SH-SY5Y (cell line): ENCODE data around the gene ABCD4.

ENCODE experiments used
- GATA2 ChIP-seq: IDR thresholded peaks from 2 replicates; pipeline ENCODE4 v1.6.1; 2011; ENCODE audit warnings: mild to moderate bottlenecking, low read depth, low read length
- GATA3 ChIP-seq: IDR thresholded peaks from 2 replicates; pipeline ENCODE4 v1.6.1; 2011; ENCODE audit warnings: low read depth, mild to moderate bottlenecking, low read length, moderate library complexity

DNA sequence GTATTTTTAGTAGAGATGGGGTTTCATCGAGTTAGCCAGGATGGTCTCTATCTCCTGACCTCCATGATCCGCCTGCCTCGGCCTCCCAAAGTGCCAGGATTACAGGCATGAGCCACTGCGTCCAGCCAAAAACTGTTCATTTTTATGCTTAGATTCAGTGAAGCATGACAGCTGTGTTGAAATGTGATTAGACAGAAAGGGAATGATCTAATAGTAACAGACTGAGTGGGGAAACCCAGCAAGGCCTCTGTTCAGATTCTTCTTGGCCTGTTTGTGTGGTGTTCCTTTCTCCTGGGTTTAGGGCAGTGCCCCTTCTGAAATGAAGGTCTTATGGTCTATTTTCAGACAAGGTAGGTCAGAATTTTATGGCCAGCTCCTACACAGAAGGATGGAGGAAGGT is 11.8 kb upstream of the ABCD4 start:
- TF ChIP-seq GATA3 (no peak), GATA2 (no peak)
